HepG2 (cell line): ENCODE measurements around the gene ST6GALNAC2. TPM values are rescaled to one million over a fixed set of nuclear protein-coding genes. Genes with fewer than 3 reads are reported as not detected.

ENCODE experiments used
- EEA1 ChIP-seq: sonication (generic); formaldehyde crosslinking; IDR thresholded peaks from 2 replicates; pipeline ENCODE4 v1.5.1; 2020; ENCODE audit warnings: mild to moderate bottlenecking, missing genetic modification reagents, borderline replicate concordance
- KAT7 ChIP-seq: IDR thresholded peaks from 2 replicates; pipeline ENCODE4 v1.6.1; 2018; ENCODE audit warnings: borderline replicate concordance, missing compliant biosample characterization
- RFX1 ChIP-seq: fragments of 450-650 bp; IDR thresholded peaks from 2 replicates; pipeline ENCODE4 v1.6.1; 2017
- SAFB2 ChIP-seq: sonication (generic); formaldehyde crosslinking; IDR thresholded peaks from 2 replicates; pipeline ENCODE4 v1.5.1; 2020; ENCODE audit warnings: missing genetic modification reagents, low read depth, mild to moderate bottlenecking, borderline replicate concordance
- TBP ChIP-seq: sonication (generic); formaldehyde crosslinking; IDR thresholded peaks from 2 replicates; pipeline ENCODE4 v1.5.0; 2020; ENCODE audit warnings: missing genetic modification reagents
- ZNF224 ChIP-seq: sonication (generic); formaldehyde crosslinking; IDR thresholded peaks from 2 replicates; pipeline ENCODE4 v1.5.0; 2020; ENCODE audit warnings: mild to moderate bottlenecking, missing genetic modification reagents
- ZNF225 ChIP-seq: sonication (generic); formaldehyde crosslinking; IDR thresholded peaks from 2 replicates; pipeline ENCODE4 v1.4.0; 2020; ENCODE audit warnings: mild to moderate bottlenecking, missing genetic modification reagents
- ZNF44 ChIP-seq: sonication (generic); formaldehyde crosslinking; IDR thresholded peaks from 2 replicates; pipeline ENCODE4 v1.5.1; 2020; ENCODE audit warnings: mild to moderate bottlenecking, missing genetic modification reagents
- polyA plus RNA-seq, 8 experiments: library from polyadenylated mRNA; depleted of rRNA in 3 of 8; stranded (reverse) in 7 of 8; unstranded in 1 of 8; fragments of >200 nt; fragmentation: Illumina TruSeq in 4 of 8; extraction: Trizol in 4 of 8; gene quantifications; 2 replicates each; pipeline versions ENCODE4 v1.2.1 to v1.2.3, GENCODE V29; 2011 to 2016; ENCODE audit warnings: low read depth in 4 of 8, missing spikeins in 1 of 8, mixed read lengths in 1 of 8; ENCODE audit not compliant: insufficient read depth in 1 of 8
- total RNA-seq, 5 experiments: library from RNA; depleted of rRNA; stranded (reverse); fragments of >200 nt; fragmentation: Illumina TruSeq; extraction: Trizol; gene quantifications; 2 replicates each; pipeline ENCODE4 v1.2.3, GENCODE V29; 2016; ENCODE audit warnings: low read depth in 1 of 5
- TF ChIP-seq, protein P1 (sequence below): sonication (generic); formaldehyde crosslinking; IDR thresholded peaks from 2 replicates; pipeline ENCODE4 v1.9.0; 2021; ENCODE audit warnings: missing genetic modification reagents, mild to moderate bottlenecking, borderline replicate concordance
- TF ChIP-seq, protein P2 (sequence below): sonication (generic); formaldehyde crosslinking; IDR thresholded peaks from 2 replicates; pipeline ENCODE4 v1.5.0; 2020; ENCODE audit warnings: missing genetic modification reagents
- TF ChIP-seq, protein P3 (sequence below): IDR thresholded peaks from 2 replicates; pipeline ENCODE4 v1.4.0; 2020; ENCODE audit warnings: mild to moderate bottlenecking, missing genetic modification reagents
- TF ChIP-seq, protein P4 (sequence below): IDR thresholded peaks from 2 replicates; pipeline ENCODE4 v1.6.1; 2016; ENCODE audit warnings: missing biosample characterization, missing genetic modification reagents, low read depth
- TF ChIP-seq, protein P5 (sequence below): sonication (generic); formaldehyde crosslinking; IDR thresholded peaks from 2 replicates; pipeline ENCODE4 v1.9.0; 2021; ENCODE audit warnings: mild to moderate bottlenecking, missing genetic modification reagents

Gene ST6GALNAC2
- total and polyA plus RNA-seq, 2 of the 13 experiments (the other 11 are each of a cell fraction or from before 2014, with no cell fraction given) = 0.12 to 0.49 TPM

DNA sequence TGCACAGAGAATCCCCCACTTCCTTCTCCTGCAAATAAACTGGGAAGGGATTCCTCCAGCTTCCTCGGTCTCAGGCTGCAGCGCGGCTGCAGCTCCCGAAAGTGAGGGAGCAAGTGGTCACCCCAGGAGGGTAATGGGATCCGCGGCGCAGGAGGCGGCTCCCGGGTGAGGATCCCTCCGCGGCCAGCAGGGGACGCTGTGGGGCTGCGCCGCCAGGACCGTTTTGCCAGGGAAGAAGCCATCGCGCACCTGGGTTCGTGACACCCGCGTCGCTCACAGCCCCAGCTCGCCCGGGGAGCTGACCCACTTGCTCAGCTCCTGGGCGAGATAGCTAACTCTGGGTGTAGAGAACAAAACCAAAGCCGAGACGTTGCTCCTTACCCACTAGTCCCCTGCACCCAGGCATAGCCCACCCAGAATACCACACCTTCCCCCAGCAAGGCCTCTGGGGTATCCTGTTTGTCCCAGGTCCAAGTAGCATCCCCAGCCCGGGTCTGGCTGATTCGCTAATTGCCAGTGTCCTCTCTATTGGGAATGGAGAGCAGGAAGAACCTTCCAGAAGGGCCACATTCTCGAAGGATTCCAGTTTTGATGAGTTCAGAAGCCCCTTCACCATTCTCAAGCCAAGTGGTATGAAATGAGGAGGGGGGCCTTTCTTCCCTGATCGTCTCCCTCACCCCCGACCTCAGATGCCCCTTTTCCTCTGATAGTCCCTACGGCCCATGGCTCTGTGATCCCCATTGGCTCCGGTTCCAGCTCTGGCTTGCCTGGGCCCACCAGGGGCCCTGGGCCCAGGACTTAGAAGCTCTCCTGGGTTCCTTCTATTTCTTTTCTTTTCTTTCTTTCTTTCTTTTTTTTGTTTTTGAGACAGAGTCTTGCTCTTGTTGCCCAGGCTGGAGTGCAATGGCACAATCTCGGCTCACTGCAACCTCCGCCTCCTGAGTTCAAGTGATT, 62.3 kb downstream of the ST6GALNAC2 start (continued):
- TF ChIP-seq RFX1 (no peak), KAT7 (CRISPR knock-in tag) (peak; percentile 55; the same call in 1 of the 2 replicates), ZNF44 (CRISPR knock-in tag) (no peak), ZNF224 (no peak), EEA1 (peak; percentile 91; the same call in 1 of the 2 replicates), TBP (CRISPR knock-in tag) (no peak), ZNF225 (CRISPR knock-in tag) (peak; percentile 92), SAFB2 (CRISPR knock-in tag) (peak; percentile 83)
- TF ChIP-seq, protein P1, sequence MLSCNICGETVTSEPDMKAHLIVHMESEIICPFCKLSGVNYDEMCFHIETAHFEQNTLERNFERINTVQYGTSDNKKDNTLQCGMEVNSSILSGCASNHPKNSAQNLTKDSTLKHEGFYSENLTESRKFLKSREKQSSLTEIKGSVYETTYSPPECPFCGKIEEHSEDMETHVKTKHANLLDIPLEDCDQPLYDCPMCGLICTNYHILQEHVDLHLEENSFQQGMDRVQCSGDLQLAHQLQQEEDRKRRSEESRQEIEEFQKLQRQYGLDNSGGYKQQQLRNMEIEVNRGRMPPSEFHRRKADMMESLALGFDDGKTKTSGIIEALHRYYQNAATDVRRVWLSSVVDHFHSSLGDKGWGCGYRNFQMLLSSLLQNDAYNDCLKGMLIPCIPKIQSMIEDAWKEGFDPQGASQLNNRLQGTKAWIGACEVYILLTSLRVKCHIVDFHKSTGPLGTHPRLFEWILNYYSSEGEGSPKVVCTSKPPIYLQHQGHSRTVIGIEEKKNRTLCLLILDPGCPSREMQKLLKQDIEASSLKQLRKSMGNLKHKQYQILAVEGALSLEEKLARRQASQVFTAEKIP (CRISPR knock-in tag) = no peak
- TF ChIP-seq, protein P2, sequence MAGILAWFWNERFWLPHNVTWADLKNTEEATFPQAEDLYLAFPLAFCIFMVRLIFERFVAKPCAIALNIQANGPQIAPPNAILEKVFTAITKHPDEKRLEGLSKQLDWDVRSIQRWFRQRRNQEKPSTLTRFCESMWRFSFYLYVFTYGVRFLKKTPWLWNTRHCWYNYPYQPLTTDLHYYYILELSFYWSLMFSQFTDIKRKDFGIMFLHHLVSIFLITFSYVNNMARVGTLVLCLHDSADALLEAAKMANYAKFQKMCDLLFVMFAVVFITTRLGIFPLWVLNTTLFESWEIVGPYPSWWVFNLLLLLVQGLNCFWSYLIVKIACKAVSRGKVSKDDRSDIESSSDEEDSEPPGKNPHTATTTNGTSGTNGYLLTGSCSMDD (CRISPR knock-in tag) = no peak
- TF ChIP-seq, protein P3, sequence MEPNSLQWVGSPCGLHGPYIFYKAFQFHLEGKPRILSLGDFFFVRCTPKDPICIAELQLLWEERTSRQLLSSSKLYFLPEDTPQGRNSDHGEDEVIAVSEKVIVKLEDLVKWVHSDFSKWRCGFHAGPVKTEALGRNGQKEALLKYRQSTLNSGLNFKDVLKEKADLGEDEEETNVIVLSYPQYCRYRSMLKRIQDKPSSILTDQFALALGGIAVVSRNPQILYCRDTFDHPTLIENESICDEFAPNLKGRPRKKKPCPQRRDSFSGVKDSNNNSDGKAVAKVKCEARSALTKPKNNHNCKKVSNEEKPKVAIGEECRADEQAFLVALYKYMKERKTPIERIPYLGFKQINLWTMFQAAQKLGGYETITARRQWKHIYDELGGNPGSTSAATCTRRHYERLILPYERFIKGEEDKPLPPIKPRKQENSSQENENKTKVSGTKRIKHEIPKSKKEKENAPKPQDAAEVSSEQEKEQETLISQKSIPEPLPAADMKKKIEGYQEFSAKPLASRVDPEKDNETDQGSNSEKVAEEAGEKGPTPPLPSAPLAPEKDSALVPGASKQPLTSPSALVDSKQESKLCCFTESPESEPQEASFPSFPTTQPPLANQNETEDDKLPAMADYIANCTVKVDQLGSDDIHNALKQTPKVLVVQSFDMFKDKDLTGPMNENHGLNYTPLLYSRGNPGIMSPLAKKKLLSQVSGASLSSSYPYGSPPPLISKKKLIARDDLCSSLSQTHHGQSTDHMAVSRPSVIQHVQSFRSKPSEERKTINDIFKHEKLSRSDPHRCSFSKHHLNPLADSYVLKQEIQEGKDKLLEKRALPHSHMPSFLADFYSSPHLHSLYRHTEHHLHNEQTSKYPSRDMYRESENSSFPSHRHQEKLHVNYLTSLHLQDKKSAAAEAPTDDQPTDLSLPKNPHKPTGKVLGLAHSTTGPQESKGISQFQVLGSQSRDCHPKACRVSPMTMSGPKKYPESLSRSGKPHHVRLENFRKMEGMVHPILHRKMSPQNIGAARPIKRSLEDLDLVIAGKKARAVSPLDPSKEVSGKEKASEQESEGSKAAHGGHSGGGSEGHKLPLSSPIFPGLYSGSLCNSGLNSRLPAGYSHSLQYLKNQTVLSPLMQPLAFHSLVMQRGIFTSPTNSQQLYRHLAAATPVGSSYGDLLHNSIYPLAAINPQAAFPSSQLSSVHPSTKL = peak; percentile 73
- TF ChIP-seq, protein P4, sequence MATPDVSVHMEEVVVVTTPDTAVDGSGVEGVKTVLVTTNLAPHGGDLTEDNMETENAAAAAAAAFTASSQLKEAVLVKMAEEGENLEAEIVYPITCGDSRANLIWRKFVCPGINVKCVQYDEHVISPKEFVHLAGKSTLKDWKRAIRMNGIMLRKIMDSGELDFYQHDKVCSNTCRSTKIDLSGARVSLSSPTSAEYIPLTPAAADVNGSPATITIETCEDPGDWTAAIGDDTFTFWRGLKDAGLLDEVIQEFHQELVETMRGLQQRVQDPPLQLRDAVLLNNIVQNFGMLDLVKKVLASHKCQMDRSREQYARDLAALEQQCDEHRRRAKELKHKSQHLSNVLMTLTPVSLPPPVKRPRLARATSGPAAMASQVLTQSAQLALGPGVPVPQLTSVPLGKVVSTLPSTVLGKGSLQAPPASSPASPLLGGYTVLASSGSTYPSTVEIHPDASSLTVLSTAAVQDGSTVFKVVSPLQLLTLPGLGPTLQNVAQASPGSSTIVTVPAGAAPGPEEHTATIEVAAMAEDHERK (CRISPR knock-in tag) = no peak
- TF ChIP-seq, protein P5, sequence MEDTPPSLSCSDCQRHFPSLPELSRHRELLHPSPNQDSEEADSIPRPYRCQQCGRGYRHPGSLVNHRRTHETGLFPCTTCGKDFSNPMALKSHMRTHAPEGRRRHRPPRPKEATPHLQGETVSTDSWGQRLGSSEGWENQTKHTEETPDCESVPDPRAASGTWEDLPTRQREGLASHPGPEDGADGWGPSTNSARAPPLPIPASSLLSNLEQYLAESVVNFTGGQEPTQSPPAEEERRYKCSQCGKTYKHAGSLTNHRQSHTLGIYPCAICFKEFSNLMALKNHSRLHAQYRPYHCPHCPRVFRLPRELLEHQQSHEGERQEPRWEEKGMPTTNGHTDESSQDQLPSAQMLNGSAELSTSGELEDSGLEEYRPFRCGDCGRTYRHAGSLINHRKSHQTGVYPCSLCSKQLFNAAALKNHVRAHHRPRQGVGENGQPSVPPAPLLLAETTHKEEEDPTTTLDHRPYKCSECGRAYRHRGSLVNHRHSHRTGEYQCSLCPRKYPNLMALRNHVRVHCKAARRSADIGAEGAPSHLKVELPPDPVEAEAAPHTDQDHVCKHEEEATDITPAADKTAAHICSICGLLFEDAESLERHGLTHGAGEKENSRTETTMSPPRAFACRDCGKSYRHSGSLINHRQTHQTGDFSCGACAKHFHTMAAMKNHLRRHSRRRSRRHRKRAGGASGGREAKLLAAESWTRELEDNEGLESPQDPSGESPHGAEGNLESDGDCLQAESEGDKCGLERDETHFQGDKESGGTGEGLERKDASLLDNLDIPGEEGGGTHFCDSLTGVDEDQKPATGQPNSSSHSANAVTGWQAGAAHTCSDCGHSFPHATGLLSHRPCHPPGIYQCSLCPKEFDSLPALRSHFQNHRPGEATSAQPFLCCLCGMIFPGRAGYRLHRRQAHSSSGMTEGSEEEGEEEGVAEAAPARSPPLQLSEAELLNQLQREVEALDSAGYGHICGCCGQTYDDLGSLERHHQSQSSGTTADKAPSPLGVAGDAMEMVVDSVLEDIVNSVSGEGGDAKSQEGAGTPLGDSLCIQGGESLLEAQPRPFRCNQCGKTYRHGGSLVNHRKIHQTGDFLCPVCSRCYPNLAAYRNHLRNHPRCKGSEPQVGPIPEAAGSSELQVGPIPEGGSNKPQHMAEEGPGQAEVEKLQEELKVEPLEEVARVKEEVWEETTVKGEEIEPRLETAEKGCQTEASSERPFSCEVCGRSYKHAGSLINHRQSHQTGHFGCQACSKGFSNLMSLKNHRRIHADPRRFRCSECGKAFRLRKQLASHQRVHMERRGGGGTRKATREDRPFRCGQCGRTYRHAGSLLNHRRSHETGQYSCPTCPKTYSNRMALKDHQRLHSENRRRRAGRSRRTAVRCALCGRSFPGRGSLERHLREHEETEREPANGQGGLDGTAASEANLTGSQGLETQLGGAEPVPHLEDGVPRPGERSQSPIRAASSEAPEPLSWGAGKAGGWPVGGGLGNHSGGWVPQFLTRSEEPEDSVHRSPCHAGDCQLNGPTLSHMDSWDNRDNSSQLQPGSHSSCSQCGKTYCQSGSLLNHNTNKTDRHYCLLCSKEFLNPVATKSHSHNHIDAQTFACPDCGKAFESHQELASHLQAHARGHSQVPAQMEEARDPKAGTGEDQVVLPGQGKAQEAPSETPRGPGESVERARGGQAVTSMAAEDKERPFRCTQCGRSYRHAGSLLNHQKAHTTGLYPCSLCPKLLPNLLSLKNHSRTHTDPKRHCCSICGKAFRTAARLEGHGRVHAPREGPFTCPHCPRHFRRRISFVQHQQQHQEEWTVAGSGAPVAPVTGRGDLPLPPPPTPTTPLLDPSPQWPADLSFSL (CRISPR knock-in tag) = peak; percentile 72; the same call in 1 of the 2 replicates
